Measurements from ENCODE around the gene TGFBR1. TPM values are rescaled to one million over a fixed set of nuclear protein-coding genes. Genes with fewer than 3 reads are reported as not detected.

TGFBR1 gene
- total RNA-seq, 2 donors from 2014 or later = 10.5 to 18.7 TPM

- no peaks in the 10 kb centered on the region for H3K27me3 ChIP-seq
- H3K4me3 ChIP-seq = no peak overlapping the region
- no peaks in the 10 kb centered on the region for H3K9me3 ChIP-seq
- peaks cover 20% of the 10 kb centered on the region for H3K4me1 ChIP-seq
- WGBS, 2 donors = 76 to 84% methylated on average over 7 of the region's 7 CpGs
- ATAC-seq (no peak), DNase-seq (peak in 2 of 4 donors; percentile 33 to 61)
- TF ChIP-seq CTCF (IDR thresholded peaks at IDR 0.05) = no peak
- TF ChIP-seq POLR2A (IDR thresholded peaks at IDR 0.05) = no peak
- peak overlapping the region in 1 of 4 donors; percentile 50 for H3K27ac ChIP-seq
- H3K36me3 ChIP-seq (replicated peaks in 1 of 2; ENCODE audit: insufficient read depth in 1 of 2, low read depth in 2 of 2) = no peaks in the 10 kb centered on the region
- intact Hi-C loops (cut with DNase I) = no loop called here
Measured at GRCh38 chr9:99057665-99058625, 47.0 kb upstream of the TGFBR1 start.

- DNase-seq = peak in 1 of 4 donors; percentile 70
- H3K36me3 ChIP-seq (replicated peaks in 1 of 2; ENCODE audit: insufficient read depth in 1 of 2, low read depth in 2 of 2) = no peaks in the 10 kb centered on the region
Measured at GRCh38 chr9:99058964-99059921, 45.7 kb upstream of the TGFBR1 start.

GRCh38 chr9:99060621-99061020, 44.3 kb upstream of the TGFBR1 start:
- WGBS, 2 donors = 86 to 87% methylated on average over 2 of the region's 2 CpGs
- H3K4me1 ChIP-seq = peaks cover 8% of the 10 kb centered on the region
- no peak overlapping the region for H3K4me3 ChIP-seq
- H3K27ac ChIP-seq = no peak overlapping the region
- ATAC-seq = no peak
- H3K36me3 ChIP-seq (replicated peaks in 1 of 2; ENCODE audit: insufficient read depth in 1 of 2, low read depth in 2 of 2) = no peaks in the 10 kb centered on the region
- DNase-seq = no peak
- intact Hi-C loops (cut with DNase I) = no loop called here
- TF ChIP-seq CTCF (IDR thresholded peaks at IDR 0.05) (no peak), POLR2A (IDR thresholded peaks at IDR 0.05) (no peak)
- H3K9me3 ChIP-seq = no peaks in the 10 kb centered on the region
- no peaks in the 10 kb centered on the region for H3K27me3 ChIP-seq

More at GRCh38 chr9:99058964-99059921, 45.7 kb upstream of the TGFBR1 start:
- H3K9me3 ChIP-seq = no peaks in the 10 kb centered on the region
- peaks cover 20% of the 10 kb centered on the region for H3K4me1 ChIP-seq
- ATAC-seq = no peak
- no peak for TF ChIP-seq CTCF (IDR thresholded peaks at IDR 0.05)
- TF ChIP-seq POLR2A (IDR thresholded peaks at IDR 0.05) = no peak
- no peaks in the 10 kb centered on the region for H3K27me3 ChIP-seq
- intact Hi-C loops (cut with DNase I) = no loop called here
- peak overlapping the region in 2 of 4 donors; percentile 8 to 50 for H3K27ac ChIP-seq
- 75 to 84% methylated on average over 8 of the region's 8 CpGs for WGBS, 2 donors
- no peak overlapping the region for H3K4me3 ChIP-seq

- Histone ChIP-seq H3K27me3 (no peaks in the 10 kb centered on the region), H3K27ac (no peak overlapping the region), H3K36me3 (replicated peaks in 1 of 2; ENCODE audit: insufficient read depth in 1 of 2, low read depth in 2 of 2) (no peaks in the 10 kb centered on the region), H3K4me3 (no peak overlapping the region), H3K4me1 (no peaks in the 10 kb centered on the region), H3K9me3 (no peaks in the 10 kb centered on the region)
- no peak for TF ChIP-seq CTCF (IDR thresholded peaks at IDR 0.05)
- TF ChIP-seq POLR2A (IDR thresholded peaks at IDR 0.05) = no peak
- DNase-seq = no peak
- WGBS, 2 donors = 89 to 90% methylated on average over 1 of the region's 1 CpG
- intact Hi-C loops (cut with DNase I) = no loop called here
- no peak for ATAC-seq
Measured at GRCh38 chr9:99062549-99062948, 42.4 kb upstream of the TGFBR1 start.

All from body of pancreas (tissue), 4 donors.